Endothelial cell of umbilical vein (primary cell): ENCODE data around the gene CDH23.

Experiments used
- EZH2 ChIP-seq: IDR thresholded peaks from 2 replicates; pipeline ENCODE4 v1.6.1; 2012; ENCODE audit warnings: borderline replicate concordance, low read depth, mild to moderate bottlenecking, moderate library complexity, low read length, inconsistent platforms; ENCODE audit not compliant: severe bottlenecking
- FOS ChIP-seq: IDR thresholded peaks from 2 replicates; pipeline ENCODE4 v1.6.1; 2011; ENCODE audit warnings: mild to moderate bottlenecking, low read length, moderate library complexity, borderline replicate concordance; ENCODE audit not compliant: insufficient read depth
- JUN ChIP-seq: IDR thresholded peaks from 2 replicates; pipeline ENCODE4 v1.6.1; 2011; ENCODE audit warnings: borderline replicate concordance, low read depth; ENCODE audit not compliant: insufficient read length, insufficient read depth
- MAX ChIP-seq: IDR thresholded peaks from 2 replicates; pipeline ENCODE4 v1.6.1; 2011; ENCODE audit not compliant: insufficient read depth, insufficient read length
- MYC ChIP-seq: IDR thresholded peaks from one replicate; pipeline ENCODE4 v1.6.1; 2011; ENCODE audit warnings: mild to moderate bottlenecking, low read depth, low read length
- POLR2AphosphoS5 ChIP-seq: IDR thresholded peaks from 2 replicates; pipeline ENCODE4 v1.6.1; 2012; ENCODE audit warnings: low read depth, mild to moderate bottlenecking, control low read depth, low read length, moderate library complexity; ENCODE audit not compliant: insufficient read depth
- TF ChIP-seq, protein P1 (sequence below), 2 donors: IDR thresholded peaks; 1 replicate in 1 of 2; 2 replicates in 1 of 2; pipeline ENCODE4 v1.5.1; 2011; ENCODE audit warnings: low read length in 2 of 2, mild to moderate bottlenecking in 2 of 2, moderate library complexity in 2 of 2, control low read depth in 1 of 2, inconsistent platforms in 1 of 2, low read depth in 1 of 2; ENCODE audit not compliant: insufficient read depth in 1 of 2; ENCODE audit errors: extremely low read depth in 1 of 2

DNA sequence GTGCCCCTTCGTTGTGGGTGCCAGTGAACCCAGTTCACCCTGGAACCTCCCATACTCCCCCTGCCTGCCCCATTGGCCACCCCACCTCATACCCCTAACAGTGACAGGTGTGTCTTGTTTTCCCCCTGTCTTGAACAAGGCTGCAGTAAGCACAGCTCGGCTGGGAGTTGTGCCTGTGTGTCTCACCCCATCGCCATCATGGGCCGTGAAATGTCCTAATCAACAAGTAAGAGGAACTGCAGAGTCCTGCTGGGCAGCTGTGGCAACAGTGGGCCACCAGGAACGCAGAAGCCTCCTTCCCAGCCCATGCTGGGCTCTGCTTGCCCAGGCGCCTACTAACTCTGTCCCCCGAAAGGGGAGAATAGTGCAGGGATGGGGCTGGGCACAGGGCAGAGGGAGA, 231.2 kb downstream of the CDH23 start:
- TF ChIP-seq, protein P1, sequence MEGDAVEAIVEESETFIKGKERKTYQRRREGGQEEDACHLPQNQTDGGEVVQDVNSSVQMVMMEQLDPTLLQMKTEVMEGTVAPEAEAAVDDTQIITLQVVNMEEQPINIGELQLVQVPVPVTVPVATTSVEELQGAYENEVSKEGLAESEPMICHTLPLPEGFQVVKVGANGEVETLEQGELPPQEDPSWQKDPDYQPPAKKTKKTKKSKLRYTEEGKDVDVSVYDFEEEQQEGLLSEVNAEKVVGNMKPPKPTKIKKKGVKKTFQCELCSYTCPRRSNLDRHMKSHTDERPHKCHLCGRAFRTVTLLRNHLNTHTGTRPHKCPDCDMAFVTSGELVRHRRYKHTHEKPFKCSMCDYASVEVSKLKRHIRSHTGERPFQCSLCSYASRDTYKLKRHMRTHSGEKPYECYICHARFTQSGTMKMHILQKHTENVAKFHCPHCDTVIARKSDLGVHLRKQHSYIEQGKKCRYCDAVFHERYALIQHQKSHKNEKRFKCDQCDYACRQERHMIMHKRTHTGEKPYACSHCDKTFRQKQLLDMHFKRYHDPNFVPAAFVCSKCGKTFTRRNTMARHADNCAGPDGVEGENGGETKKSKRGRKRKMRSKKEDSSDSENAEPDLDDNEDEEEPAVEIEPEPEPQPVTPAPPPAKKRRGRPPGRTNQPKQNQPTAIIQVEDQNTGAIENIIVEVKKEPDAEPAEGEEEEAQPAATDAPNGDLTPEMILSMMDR (IDR thresholded peaks at IDR 0.05; ENCODE audit: extremely low read depth in 1 of 2, insufficient read depth in 1 of 2, low read depth in 1 of 2, low read length in 2 of 2), result no peak
- TF ChIP-seq MAX (no peak), EZH2 (no peak), FOS (no peak), POLR2AphosphoS5 (no peak), MYC (no peak), JUN (no peak)
